ENCODE measurements around the gene CCDC87. TPM values are rescaled to one million over a fixed set of nuclear protein-coding genes. Genes with fewer than 3 reads are reported as not detected.

CCDC87 gene
- total RNA-seq, 1 donor from 2014 or later: 0.41 TPM

DNA sequence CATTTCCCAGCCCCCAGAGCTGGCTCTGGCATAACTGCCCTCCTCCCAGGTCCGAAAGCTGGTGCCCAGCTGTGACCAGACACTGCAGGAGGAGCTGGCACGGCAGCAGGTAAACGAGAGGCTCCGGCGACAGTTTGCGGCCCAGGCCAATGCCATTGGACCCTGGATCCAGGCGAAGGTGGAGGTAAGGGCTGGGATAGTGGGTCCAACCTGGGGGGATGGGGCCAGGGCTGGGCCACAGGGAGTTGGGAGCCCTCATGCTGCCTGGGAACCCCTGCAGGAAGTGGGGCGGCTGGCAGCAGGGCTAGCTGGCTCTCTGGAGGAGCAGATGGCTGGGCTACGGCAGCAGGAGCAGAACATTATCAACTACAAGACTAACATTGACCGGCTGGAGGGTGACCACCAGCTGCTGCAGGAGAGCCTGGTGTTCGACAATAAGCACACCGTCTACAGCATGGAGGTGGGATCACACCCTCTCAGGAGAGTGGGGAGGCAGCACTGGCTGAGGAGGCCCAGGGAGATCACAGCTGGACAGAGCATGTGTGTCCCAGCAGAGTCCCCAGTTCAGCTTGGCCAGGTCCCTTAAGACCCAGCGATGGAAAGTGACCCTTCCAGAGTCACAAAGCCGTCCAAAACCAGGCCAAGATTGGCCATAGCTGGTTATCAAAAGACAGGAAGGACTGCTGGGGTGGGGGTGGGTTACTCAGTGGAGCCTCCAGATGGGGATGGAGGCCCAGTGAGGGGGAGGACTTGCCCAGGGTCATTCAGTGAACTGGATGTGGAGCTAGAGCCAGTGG lies 31.5 kb downstream of the CCDC87 start:
- intact Hi-C loops (cut with micrococcal nuclease): no loop called here
- Histone ChIP-seq H3K27ac (replicated peaks) (no peak overlapping the region), H3K4me3 (no peak overlapping the region), H3K36me3 (peaks cover 3% of the 10 kb centered on the region), H3K9me3 (replicated peaks) (no peaks in the 10 kb centered on the region), H3K27me3 (ENCODE audit: low read depth) (peaks cover 26% of the 10 kb centered on the region), H3K4me1 (peaks cover 10% of the 10 kb centered on the region)
- TF ChIP-seq, protein P1, sequence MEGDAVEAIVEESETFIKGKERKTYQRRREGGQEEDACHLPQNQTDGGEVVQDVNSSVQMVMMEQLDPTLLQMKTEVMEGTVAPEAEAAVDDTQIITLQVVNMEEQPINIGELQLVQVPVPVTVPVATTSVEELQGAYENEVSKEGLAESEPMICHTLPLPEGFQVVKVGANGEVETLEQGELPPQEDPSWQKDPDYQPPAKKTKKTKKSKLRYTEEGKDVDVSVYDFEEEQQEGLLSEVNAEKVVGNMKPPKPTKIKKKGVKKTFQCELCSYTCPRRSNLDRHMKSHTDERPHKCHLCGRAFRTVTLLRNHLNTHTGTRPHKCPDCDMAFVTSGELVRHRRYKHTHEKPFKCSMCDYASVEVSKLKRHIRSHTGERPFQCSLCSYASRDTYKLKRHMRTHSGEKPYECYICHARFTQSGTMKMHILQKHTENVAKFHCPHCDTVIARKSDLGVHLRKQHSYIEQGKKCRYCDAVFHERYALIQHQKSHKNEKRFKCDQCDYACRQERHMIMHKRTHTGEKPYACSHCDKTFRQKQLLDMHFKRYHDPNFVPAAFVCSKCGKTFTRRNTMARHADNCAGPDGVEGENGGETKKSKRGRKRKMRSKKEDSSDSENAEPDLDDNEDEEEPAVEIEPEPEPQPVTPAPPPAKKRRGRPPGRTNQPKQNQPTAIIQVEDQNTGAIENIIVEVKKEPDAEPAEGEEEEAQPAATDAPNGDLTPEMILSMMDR (IDR thresholded peaks at IDR 0.05; ENCODE audit: borderline replicate concordance): no peak
- DNase-seq: no peak

DNA sequence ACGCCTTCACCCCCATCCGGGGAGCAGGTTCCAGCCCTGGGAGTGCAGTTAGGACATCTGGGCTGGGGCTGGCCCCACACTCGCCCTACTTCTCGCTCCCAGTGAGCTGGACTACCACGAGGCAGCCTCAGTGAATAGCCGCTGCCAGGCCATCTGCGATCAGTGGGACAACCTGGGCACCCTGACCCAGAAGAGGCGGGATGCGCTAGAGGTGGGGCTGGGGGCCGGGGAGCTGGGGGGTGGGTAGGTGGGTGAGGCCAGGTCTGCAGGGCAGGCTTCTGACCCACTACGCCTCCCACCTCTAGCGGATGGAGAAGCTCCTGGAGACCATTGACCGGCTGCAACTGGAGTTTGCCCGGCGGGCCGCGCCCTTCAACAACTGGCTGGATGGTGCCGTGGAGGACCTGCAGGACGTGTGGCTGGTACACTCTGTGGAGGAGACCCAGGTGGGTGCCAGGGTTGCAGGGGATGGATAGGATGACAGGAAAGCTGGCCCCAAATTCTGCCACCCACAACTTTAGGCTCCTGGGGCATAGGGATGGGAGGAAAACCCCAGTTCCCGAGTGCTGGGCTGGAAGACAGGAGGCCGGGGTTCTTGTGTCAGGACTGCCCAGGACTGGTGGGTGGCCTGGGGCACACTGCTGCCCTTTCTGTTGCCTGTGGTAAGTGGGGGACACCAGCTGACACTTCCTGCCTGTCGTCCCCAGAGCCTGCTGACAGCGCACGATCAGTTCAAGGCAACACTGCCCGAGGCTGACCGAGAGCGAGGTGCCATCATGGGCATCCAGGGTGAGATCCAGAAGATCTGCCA lies 32.8 kb downstream of the CCDC87 start:
- peaks cover 39% of the 10 kb centered on the region for H3K27me3 ChIP-seq (ENCODE audit: low read depth)
- TF ChIP-seq, protein P1 (IDR thresholded peaks at IDR 0.05; ENCODE audit: borderline replicate concordance): no peak
- no peak for DNase-seq
- H3K4me1 ChIP-seq: peaks cover 10% of the 10 kb centered on the region
- no peak overlapping the region for H3K27ac ChIP-seq (replicated peaks)
- H3K4me3 ChIP-seq: no peak overlapping the region
- intact Hi-C loops (cut with micrococcal nuclease): no loop called here
- H3K9me3 ChIP-seq (replicated peaks): no peaks in the 10 kb centered on the region
- peaks cover 3% of the 10 kb centered on the region for H3K36me3 ChIP-seq

DNA sequence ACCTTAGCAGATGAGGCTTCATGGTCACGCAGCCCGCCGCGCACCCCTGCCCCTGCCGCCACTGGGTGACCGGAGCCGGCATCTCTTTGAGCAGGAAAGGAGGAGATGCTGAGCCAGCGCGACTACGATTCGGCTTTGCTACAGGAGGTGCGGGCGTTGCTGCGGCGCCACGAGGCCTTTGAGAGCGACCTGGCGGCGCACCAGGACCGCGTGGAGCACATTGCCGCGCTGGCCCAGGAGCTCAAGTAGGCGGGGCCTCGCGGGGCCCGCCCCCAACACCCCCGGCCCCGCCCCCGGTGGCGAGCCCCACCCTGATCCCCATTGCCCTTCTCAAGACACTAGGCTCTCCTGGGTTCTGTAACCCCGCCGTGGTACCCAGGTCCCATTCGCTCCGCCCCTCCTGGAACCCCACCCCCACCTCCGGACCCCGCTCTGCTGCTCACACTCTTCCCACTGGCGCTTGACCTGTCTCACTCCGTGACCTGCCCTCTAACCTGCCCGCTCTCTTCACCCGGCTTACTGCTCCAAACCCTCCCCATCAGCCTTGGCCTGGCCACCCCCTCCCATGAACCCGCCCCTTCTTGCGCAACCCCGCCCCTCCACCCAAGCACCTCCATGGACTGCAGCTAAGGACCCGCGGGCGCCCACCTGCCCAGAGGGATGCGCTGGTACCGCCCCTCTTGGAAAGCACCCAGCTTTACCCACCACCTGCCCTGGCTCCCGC lies 33.6 kb downstream of the CCDC87 start:
- intact Hi-C loops (cut with micrococcal nuclease): no loop called here
- Histone ChIP-seq H3K4me1 (peaks cover 10% of the 10 kb centered on the region), H3K9me3 (replicated peaks) (no peaks in the 10 kb centered on the region), H3K27me3 (ENCODE audit: low read depth) (peaks cover 46% of the 10 kb centered on the region), H3K36me3 (no peaks in the 10 kb centered on the region), H3K4me3 (peak overlapping the region; percentile 43), H3K27ac (replicated peaks) (no peak overlapping the region)
- TF ChIP-seq, protein P1 (IDR thresholded peaks at IDR 0.05; ENCODE audit: borderline replicate concordance): no peak
- peak; percentile 27 for DNase-seq

DNA sequence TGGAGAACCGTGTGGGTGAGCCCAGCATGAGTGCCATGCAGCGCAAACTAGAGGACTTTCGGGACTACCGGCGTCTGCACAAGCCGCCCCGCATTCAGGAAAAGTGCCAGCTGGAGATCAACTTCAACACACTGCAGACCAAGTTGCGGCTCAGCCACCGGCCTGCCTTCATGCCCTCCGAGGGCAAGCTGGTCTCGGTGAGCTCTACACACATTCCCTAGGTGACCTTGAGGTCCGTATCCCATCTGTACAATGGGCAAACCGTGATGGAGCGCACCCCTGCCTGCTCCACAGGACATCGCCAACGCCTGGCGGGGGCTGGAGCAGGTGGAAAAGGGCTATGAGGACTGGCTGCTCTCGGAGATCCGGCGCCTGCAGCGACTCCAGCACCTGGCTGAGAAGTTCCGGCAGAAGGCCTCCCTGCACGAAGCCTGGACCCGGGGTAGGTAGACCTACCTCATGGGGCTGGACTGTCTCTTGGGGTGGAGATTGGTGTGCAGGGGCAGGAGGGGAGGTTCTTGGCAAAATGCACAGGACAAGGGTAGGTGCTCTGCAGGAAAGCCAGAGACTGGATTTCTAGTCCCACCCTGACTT lies 35.0 kb downstream of the CCDC87 start:
- H3K4me1 ChIP-seq: peaks cover 10% of the 10 kb centered on the region
- H3K9me3 ChIP-seq (replicated peaks): no peaks in the 10 kb centered on the region
- no peak overlapping the region for H3K4me3 ChIP-seq
- TF ChIP-seq, protein P1 (IDR thresholded peaks at IDR 0.05; ENCODE audit: borderline replicate concordance): no peak
- no peak overlapping the region for H3K27ac ChIP-seq (replicated peaks)
- H3K27me3 ChIP-seq (ENCODE audit: low read depth): peaks cover 46% of the 10 kb centered on the region
- DNase-seq: no peak
- H3K36me3 ChIP-seq: no peaks in the 10 kb centered on the region
- intact Hi-C loops (cut with micrococcal nuclease): no loop called here

DNA sequence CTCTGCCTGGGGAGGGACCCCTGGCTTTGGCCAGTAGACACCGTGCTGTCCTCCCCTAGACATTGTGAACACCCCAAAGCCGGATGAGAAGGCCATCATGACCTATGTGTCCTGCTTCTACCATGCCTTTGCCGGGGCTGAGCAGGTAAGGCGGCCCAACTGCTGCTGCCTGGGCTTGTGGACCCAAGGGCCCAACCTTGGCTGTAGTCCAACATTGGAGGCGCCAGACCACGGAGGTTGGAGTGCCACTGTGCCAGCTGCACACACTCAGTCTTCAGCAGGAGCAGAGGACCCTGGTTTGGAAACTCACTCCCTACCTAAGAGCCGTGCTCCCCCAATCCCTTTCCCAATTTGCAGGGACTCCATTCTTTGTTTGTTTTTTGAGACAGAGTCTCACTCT lies 36.8 kb downstream of the CCDC87 start:
- intact Hi-C loops (cut with micrococcal nuclease): no loop called here
- Histone ChIP-seq H3K9me3 (replicated peaks) (no peaks in the 10 kb centered on the region), H3K4me1 (peaks cover 10% of the 10 kb centered on the region), H3K36me3 (no peaks in the 10 kb centered on the region), H3K4me3 (no peak overlapping the region), H3K27ac (replicated peaks) (no peak overlapping the region), H3K27me3 (ENCODE audit: low read depth) (peaks cover 46% of the 10 kb centered on the region)
- DNase-seq: no peak
- TF ChIP-seq, protein P1 (IDR thresholded peaks at IDR 0.05; ENCODE audit: borderline replicate concordance): no peak

All from left ventricle myocardium inferior (tissue), 1 donor.